CD4-positive, alpha-beta T cell (primary cell): Measurements from ENCODE around the gene STEAP3. TPM values are rescaled to one million over a fixed set of nuclear protein-coding genes. Genes with fewer than 3 reads are reported as not detected.

Source experiments
- ATAC-seq: fragments of 200-7000 bp; cut with Tn5 transposase; one replicate; pipeline ENCODE4 v1.10.0; 2022; ENCODE audit warnings: mild to moderate bottlenecking; ENCODE audit not compliant: poor library complexity
- CTCF ChIA-PET: fragments of 350-600 bp; sonication (Branson Sonifier 250); formaldehyde crosslinking; loops from one replicate; lab custom pipeline; 2021; ENCODE audit warnings: antibody characterized with exemption, inconsistent platforms; lab: Charles Lee
- POLR2A ChIA-PET: fragments of 350-600 bp; sonication (Branson Sonifier 250); formaldehyde crosslinking; loops from one replicate; lab custom pipeline; 2021; ENCODE audit warnings: antibody characterized with exemption, inconsistent platforms; lab: Charles Lee
- DNase-seq, 14 experiments: peaks; one replicate each; pipeline ENCODE4 v3.0.0-alpha.2; 2013 to 2020; ENCODE audit warnings: mixed read lengths in 2 of 14
- H3K27ac ChIP-seq, 2 donors: one replicate each; pipeline versions ENCODE4 v1.5.1 to v1.7.0; 2013; ENCODE audit warnings: low read length in 2 of 2, low read depth in 1 of 2, mild to moderate bottlenecking in 1 of 2
- H3K27me3 ChIP-seq, 2 experiments: 1 replicate in 1 of 2; 2 replicates in 1 of 2; pipeline versions ENCODE4 v1.6.1 to v1.7.0; 2013; ENCODE audit warnings: low read length in 2 of 2, control low read depth in 1 of 2, mild to moderate bottlenecking in 1 of 2, moderate library complexity in 1 of 2; ENCODE audit not compliant: insufficient read depth in 2 of 2, control insufficient read depth in 1 of 2
- H3K36me3 ChIP-seq: one replicate; pipeline ENCODE4 v1.6.1; 2013; ENCODE audit warnings: low read length, control low read depth; ENCODE audit not compliant: insufficient read depth
- H3K4me1 ChIP-seq: one replicate; pipeline ENCODE4 v1.6.1; 2013; ENCODE audit warnings: low read length, control low read depth; ENCODE audit not compliant: insufficient read depth
- H3K4me3 ChIP-seq: one replicate; pipeline ENCODE4 v1.5.1; 2013; ENCODE audit warnings: mild to moderate bottlenecking, low read length, moderate library complexity
- H3K9me3 ChIP-seq, 2 experiments: 1 replicate in 1 of 2; 2 replicates in 1 of 2; pipeline versions ENCODE4 v1.6.1 to v1.7.0; 2013; ENCODE audit warnings: low read length in 2 of 2, mild to moderate bottlenecking in 2 of 2, control low read depth in 1 of 2, moderate library complexity in 1 of 2; ENCODE audit not compliant: control insufficient read depth in 1 of 2, insufficient read depth in 1 of 2
- H3K27ac Mint-ChIP-seq: one replicate; pipeline ENCODE4 v1.8.0; 2020; ENCODE audit warnings: mixed read lengths
- H3K27me3 Mint-ChIP-seq: one replicate; pipeline ENCODE4 v1.8.0; 2021; ENCODE audit warnings: mixed read lengths
- H3K36me3 Mint-ChIP-seq: one replicate; pipeline ENCODE4 v1.8.0; 2021; ENCODE audit warnings: low read depth, mixed read lengths
- H3K4me1 Mint-ChIP-seq: one replicate; pipeline ENCODE4 v1.8.0; 2021; ENCODE audit warnings: low read depth, mixed read lengths
- H3K4me3 Mint-ChIP-seq: one replicate; pipeline ENCODE4 v1.8.0; 2020; ENCODE audit warnings: mild to moderate bottlenecking, mixed read lengths
- H3K9me3 Mint-ChIP-seq: one replicate; pipeline ENCODE4 v1.8.0; 2020; ENCODE audit warnings: mixed read lengths
- CTCF ChIP-seq: fragments of 200-600 bp; IDR thresholded peaks from one replicate; pipeline ENCODE4 v1.8.0; 2022; ENCODE audit warnings: antibody characterized with exemption, mild to moderate bottlenecking
- intact Hi-C, 2 experiments: fragments of 100-400 bp; cut with DNase I in 1 of 2; cut with micrococcal nuclease in 1 of 2; formaldehyde crosslinking; loops; one replicate each; pipeline versions ENCODE4 v1.15.1 to v1.9.0; 2023 to 2025; cut with DNase I, micrococcal nuclease
- total RNA-seq, 174 experiments: library from RNA in 2 of 174; stranded (reverse) in 2 of 174; gene quantifications; one replicate each; pipeline ENCODE4 v1.2.3 and lab custom pipeline; 2021 to 2026

STEAP3 gene
- total RNA-seq, 2 experiments from 2014 or later: not detected

GRCh38 chr2:119251652-119252051 is 28.0 kb downstream of the STEAP3 start:
- H3K27ac Mint-ChIP-seq: no peak overlapping the region

GRCh38 chr2:119252186-119253113 is 28.8 kb downstream of the STEAP3 start:
- Histone ChIP-seq H3K4me1 (no peaks in the 10 kb centered on the region), H3K36me3 (no peaks in the 10 kb centered on the region), H3K9me3 (peaks cover 0 to 5% of the 10 kb centered on the region in 2 experiments), H3K27ac (no peak overlapping the region), H3K27me3 (peaks cover 0 to 3% of the 10 kb centered on the region in 2 experiments), H3K4me3 (no peak overlapping the region)
- intact Hi-C loops: no loop called here
- Mint-ChIP-seq H3K36me3 (no peaks in the 10 kb centered on the region), H3K4me3 (no peak overlapping the region), H3K27ac (no peak overlapping the region), H3K9me3 (no peaks in the 10 kb centered on the region), H3K27me3 (no peaks in the 10 kb centered on the region), H3K4me1 (no peaks in the 10 kb centered on the region)
- CTCF ChIA-PET: no interaction called here
- DNase-seq: no peak
- ATAC-seq: no peak
- POLR2A ChIA-PET: no interaction called here
- no peak for TF ChIP-seq CTCF

More at GRCh38 chr2:119251652-119252051, 28.0 kb downstream of the STEAP3 start:
- Mint-ChIP-seq H3K9me3 (no peaks in the 10 kb centered on the region), H3K4me3 (no peak overlapping the region), H3K36me3 (no peaks in the 10 kb centered on the region), H3K27me3 (no peaks in the 10 kb centered on the region), H3K4me1 (no peaks in the 10 kb centered on the region)
- POLR2A ChIA-PET: no interaction called here
- DNase-seq: no peak
- Histone ChIP-seq H3K9me3 (peaks cover 0 to 10% of the 10 kb centered on the region in 2 experiments), H3K4me3 (no peak overlapping the region), H3K4me1 (no peaks in the 10 kb centered on the region), H3K27ac (no peak overlapping the region), H3K36me3 (no peaks in the 10 kb centered on the region), H3K27me3 (peaks cover 0 to 3% of the 10 kb centered on the region in 2 experiments)
- intact Hi-C loops: no loop called here
- CTCF ChIA-PET: no interaction called here
- no peak for ATAC-seq
- TF ChIP-seq CTCF: no peak

- ChIA-PET CTCF (no interaction called here), POLR2A (no interaction called here)
Measured at GRCh38 chr2:119253114-119253702, 29.6 kb downstream of the STEAP3 start.

More at GRCh38 chr2:119253114-119253702, 29.6 kb downstream of the STEAP3 start:
- intact Hi-C loops: no loop called here
- no peak overlapping the region for H3K4me3 ChIP-seq
- ATAC-seq (no peak), DNase-seq (no peak)
- no peaks in the 10 kb centered on the region for H3K9me3 Mint-ChIP-seq
- H3K4me1 ChIP-seq: no peaks in the 10 kb centered on the region
- H3K27ac Mint-ChIP-seq: no peak overlapping the region
- H3K9me3 ChIP-seq: no peaks in the 10 kb centered on the region
- no peaks in the 10 kb centered on the region for H3K27me3 Mint-ChIP-seq
- TF ChIP-seq CTCF: no peak
- no peak overlapping the region for H3K27ac ChIP-seq
- no peaks in the 10 kb centered on the region for H3K36me3 ChIP-seq
- no peaks in the 10 kb centered on the region for H3K4me1 Mint-ChIP-seq
- no peak overlapping the region for H3K4me3 Mint-ChIP-seq
- peaks cover 0 to 3% of the 10 kb centered on the region in 2 experiments for H3K27me3 ChIP-seq
- no peaks in the 10 kb centered on the region for H3K36me3 Mint-ChIP-seq
